ENCODE results near the gene CPE. TPM values are rescaled to one million over a fixed set of nuclear protein-coding genes. Genes with fewer than 3 reads are reported as not detected.

The CPE gene
- total and polyA plus RNA-seq, 5 donors = 68.2 to 157 (median 93.6) TPM

DNA sequence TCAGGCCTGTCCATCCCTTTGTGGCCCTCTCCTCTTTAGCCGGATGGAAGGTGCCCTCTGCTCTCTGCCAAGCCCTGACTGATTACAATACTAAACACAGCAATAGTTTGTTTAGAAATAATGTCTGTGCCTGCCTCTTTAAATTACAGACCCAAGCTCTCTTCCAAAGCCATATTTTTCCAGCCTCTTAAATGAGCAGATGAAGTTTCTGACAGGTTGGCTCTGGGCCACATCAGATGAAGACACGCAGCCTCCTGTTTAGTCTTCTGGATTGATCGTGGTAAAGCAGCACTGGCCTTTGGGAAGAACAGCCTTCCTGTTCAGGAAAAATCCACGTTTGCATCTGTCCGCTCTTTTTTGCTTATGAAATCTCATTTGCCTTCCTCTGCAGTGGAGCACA is 133.6 kb downstream of the CPE start:
- DNase-seq (no peak), ATAC-seq (no peak)
- Histone ChIP-seq H3K27ac (ENCODE audit: low read length) (no peak overlapping the region), H3K9me3 (ENCODE audit: control insufficient read depth, low read length) (no peaks in the 10 kb centered on the region), H3K27me3 (ENCODE audit: control insufficient read depth, insufficient read depth) (no peaks in the 10 kb centered on the region), H3K4me1 (ENCODE audit: control insufficient read depth, insufficient read depth, low read length) (no peaks in the 10 kb centered on the region), H3K4me3 (ENCODE audit: low read length) (no peak overlapping the region)
- WGBS = 43% methylated on average over 5 of the region's 5 CpGs
- intact Hi-C loops (cut with DNase I) = no loop called here

- Histone ChIP-seq H3K4me1 (ENCODE audit: control insufficient read depth, insufficient read depth, low read length) (no peaks in the 10 kb centered on the region), H3K4me3 (ENCODE audit: low read length) (no peak overlapping the region), H3K9me3 (ENCODE audit: control insufficient read depth, low read length) (no peaks in the 10 kb centered on the region), H3K27me3 (ENCODE audit: control insufficient read depth, insufficient read depth) (no peaks in the 10 kb centered on the region), H3K27ac (ENCODE audit: low read length) (no peak overlapping the region)
- WGBS = 77% methylated on average over 2 of the region's 2 CpGs
- ATAC-seq (no peak), DNase-seq (no peak)
- intact Hi-C loops (cut with DNase I) = no loop called here
These were observed 135.9 kb downstream of the CPE start for GRCh38 chr4:165514739-165515138.

- Histone ChIP-seq H3K27me3 (ENCODE audit: control insufficient read depth, insufficient read depth) (no peaks in the 10 kb centered on the region), H3K27ac (ENCODE audit: low read length) (no peak overlapping the region), H3K4me1 (ENCODE audit: control insufficient read depth, insufficient read depth, low read length) (no peaks in the 10 kb centered on the region), H3K9me3 (ENCODE audit: control insufficient read depth, low read length) (no peaks in the 10 kb centered on the region), H3K4me3 (ENCODE audit: low read length) (no peak overlapping the region)
- DNase-seq = no peak
- intact Hi-C loops (cut with DNase I) = no loop called here
- no peak for ATAC-seq
- 87% methylated on average over 2 of the region's 2 CpGs for WGBS
These were observed 136.4 kb downstream of the CPE start for GRCh38 chr4:165515201-165515600.

- ATAC-seq (no peak), DNase-seq (no peak)
- H3K4me3 ChIP-seq (ENCODE audit: low read length) = no peak overlapping the region
- no peaks in the 10 kb centered on the region for H3K4me1 ChIP-seq (ENCODE audit: control insufficient read depth, insufficient read depth, low read length)
- no peaks in the 10 kb centered on the region for H3K27me3 ChIP-seq (ENCODE audit: control insufficient read depth, insufficient read depth)
- intact Hi-C loops (cut with DNase I) = no loop called here
- no peak overlapping the region for H3K27ac ChIP-seq (ENCODE audit: low read length)
- WGBS = 79% methylated on average over 6 of the region's 6 CpGs
- H3K9me3 ChIP-seq (ENCODE audit: control insufficient read depth, low read length) = no peaks in the 10 kb centered on the region
These were observed 137.5 kb downstream of the CPE start for GRCh38 chr4:165516281-165516833.

DNA sequence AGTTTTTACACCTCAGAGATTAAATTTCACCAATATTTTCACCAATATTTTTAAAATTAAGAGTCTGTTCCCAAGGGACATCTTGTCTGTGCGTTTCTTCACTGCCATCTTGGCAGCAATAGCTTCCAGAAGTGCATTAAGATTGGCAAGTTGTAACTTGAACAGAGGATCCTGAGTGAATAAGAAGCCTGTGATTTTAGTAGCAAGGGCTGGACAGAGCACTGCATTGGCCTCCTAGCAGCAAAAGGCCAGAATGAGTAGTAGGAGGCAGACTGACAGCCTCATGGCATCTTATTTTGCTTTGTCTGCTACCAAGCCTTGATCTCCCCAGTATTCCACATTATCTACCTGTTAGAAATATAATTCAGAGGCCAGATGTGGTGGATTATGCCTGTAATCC is 138.4 kb downstream of the CPE start:
- ATAC-seq (no peak), DNase-seq (no peak)
- no peaks in the 10 kb centered on the region for H3K9me3 ChIP-seq (ENCODE audit: control insufficient read depth, low read length)
- H3K4me1 ChIP-seq (ENCODE audit: control insufficient read depth, insufficient read depth, low read length) = no peaks in the 10 kb centered on the region
- H3K27me3 ChIP-seq (ENCODE audit: control insufficient read depth, insufficient read depth) = no peaks in the 10 kb centered on the region
- H3K27ac ChIP-seq (ENCODE audit: low read length) = no peak overlapping the region
- H3K4me3 ChIP-seq (ENCODE audit: low read length) = no peak overlapping the region
- 61% methylated on average over 1 of the region's 1 CpG for WGBS
- intact Hi-C loops (cut with DNase I) = no loop called here

DNA sequence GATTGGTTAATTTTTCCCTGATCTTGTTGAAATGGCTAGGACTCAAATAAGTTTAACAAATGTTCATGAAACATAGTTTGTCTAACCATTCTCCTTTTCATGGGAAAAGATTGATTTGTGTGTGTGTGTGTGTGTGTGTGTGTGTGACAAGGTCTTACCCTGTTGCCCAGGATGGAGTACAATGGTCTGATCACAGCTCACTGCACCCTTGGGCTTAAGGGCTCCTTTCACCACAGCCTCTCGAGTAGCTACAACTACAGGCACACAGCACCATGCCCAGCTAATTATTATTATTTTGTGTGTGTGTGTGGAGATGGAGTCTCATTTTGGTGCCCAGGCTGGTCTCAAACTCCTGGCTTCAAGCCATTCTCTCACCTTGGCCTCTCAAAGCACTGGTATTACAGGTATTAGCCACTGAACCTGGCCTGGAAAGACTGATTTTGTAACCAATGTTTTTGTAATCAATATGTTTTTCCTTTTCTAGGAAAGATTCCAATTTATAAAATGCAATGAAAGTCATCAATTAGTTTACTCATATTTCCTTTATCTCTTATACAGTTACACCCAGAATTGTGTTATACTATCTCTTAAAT is 139.3 kb downstream of the CPE start:
- Histone ChIP-seq H3K4me1 (ENCODE audit: control insufficient read depth, insufficient read depth, low read length) (no peaks in the 10 kb centered on the region), H3K27ac (ENCODE audit: low read length) (no peak overlapping the region), H3K4me3 (ENCODE audit: low read length) (no peak overlapping the region), H3K27me3 (ENCODE audit: control insufficient read depth, insufficient read depth) (no peaks in the 10 kb centered on the region), H3K9me3 (ENCODE audit: control insufficient read depth, low read length) (no peaks in the 10 kb centered on the region)
- ATAC-seq (no peak), DNase-seq (no peak)
- 89% methylated on average over 1 of the region's 1 CpG for WGBS
- intact Hi-C loops (cut with DNase I) = no loop called here

GRCh38 chr4:165518686-165519085 is 139.9 kb downstream of the CPE start:
- no peaks in the 10 kb centered on the region for H3K4me1 ChIP-seq (ENCODE audit: control insufficient read depth, insufficient read depth, low read length)
- H3K9me3 ChIP-seq (ENCODE audit: control insufficient read depth, low read length) = no peaks in the 10 kb centered on the region
- no peak overlapping the region for H3K4me3 ChIP-seq (ENCODE audit: low read length)
- no peak for DNase-seq
- H3K27ac ChIP-seq (ENCODE audit: low read length) = no peak overlapping the region
- H3K27me3 ChIP-seq (ENCODE audit: control insufficient read depth, insufficient read depth) = no peaks in the 10 kb centered on the region
- ATAC-seq = no peak
- 76% methylated on average over 1 of the region's 1 CpG for WGBS
- intact Hi-C loops (cut with DNase I) = no loop called here

GRCh38 chr4:165519591-165519990 is 140.8 kb downstream of the CPE start:
- DNase-seq = no peak
- ATAC-seq = no peak
- H3K9me3 ChIP-seq (ENCODE audit: control insufficient read depth, low read length) = no peaks in the 10 kb centered on the region

DNA sequence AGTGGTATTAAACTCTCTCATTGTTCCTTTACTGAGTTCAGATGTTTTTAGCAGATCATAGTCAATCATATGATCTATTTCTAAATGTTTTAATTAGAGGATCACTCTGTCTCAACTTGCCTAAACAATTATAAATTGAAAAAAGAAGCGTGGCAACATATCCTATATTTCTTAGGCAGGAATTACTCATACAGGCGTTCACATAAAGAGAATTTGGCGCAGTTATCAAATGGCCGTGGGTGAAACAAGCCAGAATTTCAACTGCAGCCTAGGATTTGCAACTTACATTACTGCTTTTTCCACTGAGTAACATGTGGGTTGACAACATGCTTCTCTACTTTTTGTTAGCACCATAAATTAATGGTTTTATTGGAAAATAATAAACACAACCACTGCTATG is 141.3 kb downstream of the CPE start:
- intact Hi-C loops (cut with DNase I) = no loop called here
- no peak for ATAC-seq

More at GRCh38 chr4:165519591-165519990, 140.8 kb downstream of the CPE start:
- intact Hi-C loops (cut with DNase I) = no loop called here
- H3K4me1 ChIP-seq (ENCODE audit: control insufficient read depth, insufficient read depth, low read length) = no peaks in the 10 kb centered on the region
- no peak overlapping the region for H3K27ac ChIP-seq (ENCODE audit: low read length)
- H3K4me3 ChIP-seq (ENCODE audit: low read length) = no peak overlapping the region
- no peaks in the 10 kb centered on the region for H3K27me3 ChIP-seq (ENCODE audit: control insufficient read depth, insufficient read depth)

DNA sequence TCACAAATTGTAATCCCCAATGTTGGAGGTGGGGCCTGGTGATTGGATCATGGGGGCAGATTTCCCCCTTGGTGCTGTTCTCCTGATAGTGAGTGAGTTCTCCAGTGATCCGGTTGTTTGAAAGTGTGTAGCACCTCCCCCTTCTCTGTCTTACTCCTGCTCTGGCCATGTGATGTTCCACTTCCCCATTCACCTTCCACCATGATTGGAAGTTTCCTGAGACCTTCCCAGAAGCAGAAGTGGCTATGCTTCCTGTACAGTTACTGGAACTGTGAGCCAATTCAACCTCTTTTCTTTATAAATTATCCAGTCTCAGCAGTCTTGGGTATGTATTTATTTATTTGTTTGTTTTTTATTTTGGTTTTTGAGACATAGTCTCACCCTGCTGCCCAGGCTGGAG is 143.2 kb downstream of the CPE start:
- Histone ChIP-seq H3K27me3 (ENCODE audit: control insufficient read depth, insufficient read depth) (no peaks in the 10 kb centered on the region), H3K9me3 (ENCODE audit: control insufficient read depth, low read length) (no peaks in the 10 kb centered on the region), H3K27ac (ENCODE audit: low read length) (no peak overlapping the region), H3K4me1 (ENCODE audit: control insufficient read depth, insufficient read depth, low read length) (no peaks in the 10 kb centered on the region), H3K4me3 (ENCODE audit: low read length) (no peak overlapping the region)
- DNase-seq (no peak), ATAC-seq (no peak)
- intact Hi-C loops (cut with DNase I) = no loop called here
- WGBS = 78% methylated on average over 1 of the region's 1 CpG

More for the DNA sequence above, 141.3 kb downstream of the CPE start:
- WGBS = 74% methylated on average over 4 of the region's 4 CpGs
- Histone ChIP-seq H3K4me1 (ENCODE audit: control insufficient read depth, insufficient read depth, low read length) (no peaks in the 10 kb centered on the region), H3K4me3 (ENCODE audit: low read length) (no peak overlapping the region), H3K27ac (ENCODE audit: low read length) (no peak overlapping the region), H3K9me3 (ENCODE audit: control insufficient read depth, low read length) (no peaks in the 10 kb centered on the region), H3K27me3 (ENCODE audit: control insufficient read depth, insufficient read depth) (no peaks in the 10 kb centered on the region)
- DNase-seq = no peak

GRCh38 chr4:165524532-165525190 is 145.9 kb downstream of the CPE start:
- DNase-seq (no peak), ATAC-seq (peak; percentile 52 to 53)
- Histone ChIP-seq H3K4me1 (ENCODE audit: control insufficient read depth, insufficient read depth, low read length) (no peaks in the 10 kb centered on the region), H3K27me3 (ENCODE audit: control insufficient read depth, insufficient read depth) (no peaks in the 10 kb centered on the region), H3K27ac (ENCODE audit: low read length) (no peak overlapping the region), H3K9me3 (ENCODE audit: control insufficient read depth, low read length) (no peaks in the 10 kb centered on the region), H3K4me3 (ENCODE audit: low read length) (no peak overlapping the region)
- intact Hi-C loops (cut with DNase I) = no loop called here
- 79% methylated on average over 9 of the region's 9 CpGs for WGBS

Measured in right cardiac atrium (tissue), 5 donors.